COLO829 (cell line): ENCODE data around the gene ATP5F1B.
"Not testable (repeated sequence)": the region's sequence is repeated elsewhere in the genome, so short reads cannot be mapped to it uniquely, and the experiment has no call there.

Experiments used
- DNase-seq: peaks from one replicate; pipeline ENCODE4 v3.0.0; 2012; ENCODE audit warnings: low spot score

Gene ATP5F1B

DNA sequence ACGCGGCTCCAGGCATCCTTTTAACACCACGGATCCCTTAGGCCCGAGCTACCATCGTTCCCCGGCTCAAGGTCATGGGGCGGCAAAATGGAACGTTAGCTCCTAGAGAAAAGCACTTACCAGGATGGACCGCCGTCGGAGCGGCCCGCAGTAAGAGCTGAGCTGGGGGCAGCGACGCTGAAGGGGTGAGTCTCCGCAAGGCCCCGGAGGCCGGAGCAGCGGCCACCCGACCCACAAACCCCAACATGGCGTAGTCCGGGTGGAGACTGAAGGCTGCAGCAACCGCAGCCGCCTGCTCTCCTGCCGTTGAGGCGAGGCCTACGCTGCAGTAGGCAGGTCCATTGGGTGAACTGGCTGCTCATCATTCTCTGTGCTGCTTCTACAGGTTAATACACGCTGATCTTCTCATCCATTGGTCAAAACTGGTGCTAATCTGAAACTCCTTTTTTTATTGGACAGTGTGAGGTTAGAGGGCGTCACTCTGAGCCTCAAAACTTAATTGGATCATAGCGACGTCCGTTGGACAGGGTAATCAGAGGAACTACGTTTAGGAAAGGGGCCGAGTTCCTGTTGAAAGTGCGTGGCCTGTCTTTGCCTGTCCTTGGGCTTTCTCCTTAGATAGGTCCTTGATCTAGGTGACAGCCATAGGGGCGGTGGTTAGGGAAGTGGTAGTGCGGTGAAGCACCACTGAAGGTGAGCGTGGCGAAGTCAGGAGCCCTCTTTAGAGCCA is at the start of gene ATP5F1B:
Gene ATP5F1B (minus strand): TSS at position 268 of the 730 bp plus-strand sequence. CDS start 21 bp downstream, at position 247.
- DNase-seq, result peak; percentile 98

DNA sequence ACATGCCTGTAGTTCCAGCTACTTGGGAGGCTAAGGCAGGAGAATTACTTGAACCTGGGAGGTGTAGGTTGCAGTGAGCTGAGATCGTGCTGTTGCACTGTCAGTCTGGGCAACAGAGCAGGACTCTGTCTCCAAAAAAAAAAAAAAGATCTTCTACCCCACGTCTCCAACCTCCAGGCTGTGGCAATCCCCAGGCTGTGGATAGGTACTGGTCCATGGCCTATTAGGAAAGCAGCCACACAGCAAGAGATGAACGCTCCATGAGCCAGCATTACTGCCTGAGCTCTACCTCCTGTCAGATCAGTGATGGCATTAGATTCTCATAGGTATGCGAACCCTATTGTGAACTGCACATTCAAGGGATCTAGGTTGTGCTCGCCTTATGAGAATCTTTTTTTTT is 48.4 kb upstream of the ATP5F1B start:
- no peak for DNase-seq

DNA sequence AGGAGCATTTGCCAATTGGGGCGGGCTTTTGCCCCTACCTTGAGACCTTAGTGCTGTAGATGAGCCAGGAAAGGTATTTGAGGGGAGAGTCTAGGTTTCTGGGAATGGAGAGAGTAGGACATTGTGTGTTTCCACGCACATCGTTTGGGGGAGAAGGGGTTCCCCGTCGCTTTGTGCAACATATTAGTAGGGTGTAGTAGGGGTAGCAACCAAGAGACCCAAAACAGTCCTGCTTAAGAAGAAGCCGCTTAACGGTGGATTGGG is 43.0 kb upstream of the ATP5F1B start:
- DNase-seq, result no peak

DNA sequence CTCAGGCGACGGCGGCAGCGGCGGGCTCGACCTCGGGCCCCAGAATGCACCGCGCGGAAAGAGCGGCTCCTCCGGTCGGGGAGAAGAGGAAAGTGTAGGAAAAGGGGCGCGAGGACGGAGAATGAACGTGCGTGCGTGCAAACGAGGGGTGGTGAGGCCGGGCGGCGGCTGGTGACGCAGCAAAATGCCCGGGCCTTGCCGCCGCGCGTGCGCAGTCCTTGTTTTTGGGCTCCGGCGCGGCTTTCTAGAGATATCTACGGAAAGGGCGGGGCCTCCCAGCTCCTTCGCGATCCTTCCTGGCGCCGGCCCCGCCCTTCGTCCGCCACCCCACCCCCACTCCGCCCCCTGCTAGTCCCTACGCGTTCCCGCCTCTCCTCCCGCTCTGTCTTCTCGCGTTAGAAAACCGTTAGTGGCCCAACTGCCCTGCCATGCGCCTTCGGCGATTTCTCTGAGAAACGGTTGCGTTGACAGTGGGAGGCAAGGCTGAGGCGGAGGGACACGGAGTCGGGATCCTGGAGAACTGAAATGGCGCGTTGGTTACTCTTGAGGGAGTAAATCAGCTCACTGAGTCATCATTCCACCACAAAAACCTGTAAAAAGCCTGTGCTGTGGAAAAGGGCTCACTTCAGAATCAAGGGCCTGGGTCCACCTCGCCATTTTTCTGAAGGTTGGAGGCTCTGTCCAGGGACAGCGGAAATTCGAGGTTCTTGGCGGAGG is 42.5 kb upstream of the ATP5F1B start, which contains the start of gene PTGES3:
Gene PTGES3 (minus strand): TSS at position 156 of the 717 bp plus-strand sequence. CDS start 285 bp downstream, outside the sequence.
- DNase-seq, result peak; percentile 99

DNA sequence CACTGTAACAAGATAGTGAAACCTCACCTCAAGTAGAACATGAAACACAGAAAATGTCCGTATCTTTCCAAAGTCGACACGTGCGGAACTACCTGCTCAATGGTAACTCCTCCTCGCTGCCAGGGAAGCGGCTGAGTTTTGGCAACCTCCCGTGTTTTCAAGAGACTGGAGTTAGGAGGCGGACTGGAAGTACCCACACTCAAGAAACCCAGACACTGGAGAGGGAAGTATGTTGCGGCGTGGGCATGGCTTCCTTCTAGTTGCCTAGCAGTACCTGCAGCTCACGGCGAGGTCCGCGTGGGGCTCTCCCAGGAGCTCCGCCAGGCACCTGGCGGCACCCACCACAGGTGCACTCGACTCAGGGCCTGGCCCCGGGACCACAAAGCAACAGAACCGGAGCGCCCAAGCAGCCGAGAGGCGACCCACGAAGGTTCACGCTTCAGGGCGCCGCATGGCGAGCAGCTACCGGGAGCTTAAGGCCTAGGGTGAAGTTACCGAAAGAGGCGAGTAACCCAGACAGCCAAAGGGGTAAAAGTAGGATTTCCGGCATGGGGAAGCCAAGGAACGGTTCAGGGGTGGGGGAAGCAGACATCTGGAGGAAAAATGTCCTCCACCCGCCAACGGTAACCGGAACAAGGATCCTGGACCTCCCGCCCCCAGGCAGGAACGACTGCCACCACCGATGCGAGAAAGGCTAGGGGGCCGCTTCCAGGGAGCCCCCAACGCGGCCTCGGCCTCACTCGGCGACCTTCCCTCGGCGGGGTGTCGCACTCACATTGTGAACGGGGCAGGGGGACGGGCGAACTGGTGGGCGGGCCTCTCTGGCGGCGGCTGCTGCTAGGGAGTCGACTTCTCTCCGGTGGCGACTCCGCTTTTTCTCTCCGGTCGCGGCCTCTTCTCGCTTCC is 41.7 kb upstream of the ATP5F1B start:
- DNase-seq, result no peak

DNA sequence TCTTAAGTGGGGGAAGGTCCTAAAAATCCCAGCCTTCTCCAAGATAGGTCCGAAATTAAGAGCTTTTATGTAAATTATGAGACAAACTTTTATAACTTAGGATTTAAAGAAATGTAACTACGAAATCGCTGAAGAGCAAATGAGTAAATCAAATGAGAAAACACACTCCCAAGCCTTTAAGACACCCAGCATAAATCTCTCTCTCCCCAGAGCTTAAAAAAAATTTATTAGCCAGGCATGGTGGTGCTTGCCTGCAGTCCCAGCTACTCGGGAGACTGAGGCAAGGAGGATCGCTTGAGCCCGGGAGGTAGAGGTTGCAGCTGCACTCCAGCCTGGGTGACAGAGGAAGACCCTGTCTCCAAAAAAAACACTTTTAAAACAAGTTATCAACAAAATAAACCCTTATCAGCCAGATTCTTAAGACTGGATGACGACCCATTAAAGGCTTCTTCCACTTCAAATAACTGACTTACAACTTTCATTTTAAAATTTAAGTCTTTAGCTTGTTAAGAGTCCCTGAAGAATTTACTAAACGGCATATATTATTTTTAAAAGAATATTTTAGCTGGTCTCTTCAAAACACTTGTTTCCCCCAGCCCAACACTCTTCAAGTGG is 39.1 kb upstream of the ATP5F1B start:
- no peak for DNase-seq

DNA sequence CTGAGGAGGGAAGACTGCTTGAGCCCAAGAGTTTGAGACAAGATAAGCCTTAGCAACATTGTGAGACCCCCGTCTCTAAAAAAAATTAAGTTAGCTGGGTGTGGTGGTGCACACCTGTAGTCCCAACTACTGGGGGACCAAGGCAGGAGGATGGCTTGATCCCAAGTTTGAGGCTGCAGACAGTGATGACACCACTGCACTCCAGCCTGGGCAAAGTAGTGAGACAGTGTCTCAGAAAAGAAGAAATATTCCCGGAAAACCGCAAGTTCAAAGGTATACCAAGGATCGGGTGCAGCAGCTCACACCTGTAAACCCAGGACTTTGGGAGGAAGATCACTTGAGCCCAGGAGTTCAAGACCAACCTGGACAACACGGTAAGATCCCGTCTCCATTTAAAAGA is 36.5 kb upstream of the ATP5F1B start:
- no peak for DNase-seq

DNA sequence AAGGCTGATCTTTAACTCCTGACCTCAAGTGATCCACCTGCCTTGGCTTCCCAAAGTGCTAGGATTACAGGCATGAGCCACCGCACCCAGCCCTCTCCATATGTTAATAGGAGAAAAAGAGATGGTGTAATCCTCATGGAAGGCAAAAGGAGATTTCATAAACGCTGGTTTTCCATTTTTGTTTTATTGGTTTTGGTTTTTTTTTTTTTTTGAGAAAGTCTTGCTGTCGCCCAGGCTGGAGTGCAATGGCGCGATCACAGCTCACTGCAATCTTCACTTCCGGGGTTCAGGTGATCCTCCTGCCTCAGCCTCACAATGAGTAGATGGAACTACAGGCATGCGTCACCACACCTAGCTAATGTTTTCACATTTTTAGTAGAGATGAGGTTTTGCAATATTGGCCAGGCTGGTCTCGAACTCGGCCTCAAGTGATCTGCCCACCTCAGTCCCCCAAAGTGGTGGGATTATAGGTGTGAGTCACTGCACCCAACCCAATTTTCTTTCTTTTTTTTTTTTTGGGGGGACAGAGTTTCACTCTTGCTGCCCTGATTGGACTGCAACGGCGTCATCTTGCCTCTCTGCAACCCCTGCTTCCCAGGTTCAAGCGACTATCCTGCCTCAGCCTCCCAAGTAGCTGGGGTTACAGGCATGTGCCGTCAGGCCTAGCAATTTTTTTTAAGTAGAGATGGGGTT is 34.2 kb upstream of the ATP5F1B start:
- DNase-seq, result no peak

DNA sequence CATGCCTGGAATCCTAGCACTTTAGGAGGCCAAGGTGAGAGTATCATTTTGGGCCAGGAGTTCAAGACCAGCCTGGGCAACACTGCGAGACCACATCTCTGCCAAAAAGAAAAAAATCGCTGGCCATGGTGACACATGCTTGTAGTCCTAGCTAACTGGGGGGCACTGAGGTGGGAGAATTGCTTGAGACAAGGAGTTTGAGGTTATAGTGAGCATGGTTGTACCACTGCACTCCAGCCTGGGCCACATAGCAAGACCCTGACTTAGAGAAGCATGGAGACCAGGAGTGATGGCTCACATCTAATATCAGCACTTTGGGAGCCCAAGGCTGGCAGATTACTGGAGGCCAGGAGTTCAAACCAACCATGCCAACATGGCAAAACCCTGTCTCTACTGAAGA is 33.1 kb upstream of the ATP5F1B start:
- no peak for DNase-seq

DNA sequence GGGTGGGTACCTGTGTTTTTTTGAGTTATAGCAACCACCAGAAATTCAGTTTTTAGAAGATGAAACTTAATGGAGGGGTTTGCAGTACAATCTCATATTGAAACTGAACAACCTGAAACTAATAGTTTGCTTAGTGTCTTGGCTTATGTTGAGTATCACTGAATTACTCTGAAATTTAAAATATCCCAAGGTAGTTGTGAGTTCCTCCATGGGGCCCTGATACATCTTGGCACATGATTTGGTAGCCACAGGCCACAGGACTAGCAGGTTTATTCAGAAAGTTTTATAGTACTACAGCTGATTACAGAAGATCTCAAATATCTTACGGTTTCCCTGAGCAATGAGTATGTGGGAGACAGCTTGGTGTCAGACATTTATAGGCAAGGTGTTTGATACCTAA is 31.9 kb upstream of the ATP5F1B start:
- no peak for DNase-seq

DNA sequence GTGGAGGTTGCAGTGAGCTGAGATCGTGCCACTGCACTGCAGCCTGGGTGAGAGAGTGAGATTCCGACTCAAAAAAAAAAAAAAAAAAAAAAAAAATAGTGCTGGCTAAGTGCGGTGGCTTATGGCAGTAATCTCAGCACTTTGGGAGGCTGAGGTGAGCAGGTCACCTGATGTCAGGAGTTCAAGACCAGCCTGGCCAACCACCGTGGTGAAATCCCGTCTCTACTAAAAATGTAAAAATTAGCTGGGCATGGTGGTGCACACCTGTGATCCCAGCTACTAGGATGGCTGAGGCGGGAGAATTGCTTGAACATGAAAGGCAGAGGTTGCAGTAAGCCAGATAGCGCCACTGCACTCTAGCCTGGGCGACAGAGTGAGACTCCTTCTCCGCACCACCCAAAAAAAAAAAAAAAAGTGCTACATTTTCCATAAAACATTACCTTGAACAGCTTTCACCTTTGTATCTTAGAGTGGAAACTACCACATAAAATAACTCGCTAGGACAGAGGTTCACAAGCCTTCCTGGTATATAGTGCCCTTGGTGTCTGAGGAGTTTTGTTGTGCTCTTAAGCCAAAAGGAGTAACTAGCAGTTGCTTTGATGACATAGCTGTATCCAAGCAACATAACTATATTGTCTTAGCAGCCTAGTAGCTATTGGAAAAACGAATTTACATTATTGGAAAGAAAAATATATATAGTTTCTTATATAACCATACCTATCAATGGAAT is 31.2 kb upstream of the ATP5F1B start:
- no peak for DNase-seq

DNA sequence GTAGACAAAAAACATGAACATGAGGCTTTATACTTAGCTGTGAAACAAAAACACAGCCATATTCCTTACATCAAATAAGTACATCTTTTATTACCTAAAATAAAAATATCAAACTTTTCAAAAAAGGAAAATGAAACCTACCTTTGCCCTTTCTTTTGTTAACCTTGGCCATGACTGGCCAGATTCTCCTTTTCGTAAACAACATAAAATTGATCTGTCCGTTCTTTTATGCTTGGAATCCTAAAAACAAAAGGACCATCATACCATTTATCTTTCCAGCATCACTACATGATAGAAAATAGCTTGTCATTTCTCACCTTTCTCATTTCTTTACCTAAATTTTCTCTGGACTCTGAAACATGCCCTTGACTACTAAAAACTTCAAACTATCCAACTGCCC is 25.8 kb upstream of the ATP5F1B start:
- DNase-seq, result no peak

DNA sequence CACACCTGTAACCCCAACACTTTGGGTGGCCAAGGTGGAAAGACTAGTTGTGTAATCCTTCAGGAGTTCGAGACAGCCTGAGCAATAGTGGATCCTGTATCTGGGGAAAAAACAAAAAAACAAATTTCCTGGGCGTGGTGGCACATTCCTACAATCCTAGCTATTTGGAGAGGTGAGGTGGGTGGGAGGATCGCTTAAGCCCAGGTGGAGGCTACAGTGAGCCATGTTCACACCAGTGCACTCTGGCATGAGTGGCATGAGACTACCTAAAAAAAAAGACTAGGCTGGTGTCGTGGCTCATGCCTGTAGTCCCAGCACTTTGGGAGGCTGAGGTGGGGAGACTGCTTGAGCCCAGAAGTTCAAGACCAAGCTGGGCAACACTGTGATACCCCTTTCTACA is 25.1 kb upstream of the ATP5F1B start:
- DNase-seq, result no peak

DNA sequence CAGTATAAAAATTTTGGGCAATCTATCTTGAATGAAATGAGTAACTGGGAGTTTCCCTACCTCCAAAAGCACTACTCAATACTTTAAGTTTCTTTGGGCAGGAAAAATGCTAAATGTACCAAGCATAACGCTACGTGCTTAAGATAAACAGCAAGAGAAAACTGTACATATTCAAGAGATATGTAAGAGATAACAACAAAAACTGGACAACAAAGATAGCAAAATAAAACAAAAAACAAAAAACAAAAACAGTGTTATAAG is 22.3 kb upstream of the ATP5F1B start:
- DNase-seq, result no peak

DNA sequence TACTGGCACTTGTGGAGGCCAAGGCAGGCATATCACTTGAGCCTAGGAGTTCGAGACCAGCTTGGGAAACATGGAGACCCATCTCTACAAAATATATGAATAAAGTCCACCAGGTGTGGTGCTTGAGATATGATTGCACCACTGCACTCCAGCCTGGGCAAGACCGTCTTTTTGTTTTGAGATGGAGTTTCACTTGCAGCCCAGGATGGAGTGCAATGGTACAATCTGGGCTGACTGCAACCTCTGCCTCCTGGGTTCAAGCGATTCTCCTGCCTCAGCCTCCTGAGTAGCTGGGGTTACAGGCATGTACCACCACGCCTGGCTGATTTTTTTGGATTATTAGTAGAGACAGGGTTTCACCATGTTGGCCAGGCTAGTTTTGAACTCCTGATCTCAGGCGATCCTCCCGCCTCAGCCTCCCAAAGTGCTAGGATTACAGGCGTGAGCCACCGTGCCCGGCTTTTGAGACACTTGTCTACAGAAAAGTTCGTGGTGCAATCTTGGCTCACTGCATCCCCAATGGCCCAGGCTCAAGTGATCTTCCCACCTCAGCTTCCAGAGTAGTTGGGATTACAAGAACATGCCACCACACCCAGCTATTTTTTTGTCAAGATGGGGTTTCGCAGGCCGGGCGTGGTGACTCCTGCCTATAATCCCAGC is 16.3 kb upstream of the ATP5F1B start:
- no peak for DNase-seq

DNA sequence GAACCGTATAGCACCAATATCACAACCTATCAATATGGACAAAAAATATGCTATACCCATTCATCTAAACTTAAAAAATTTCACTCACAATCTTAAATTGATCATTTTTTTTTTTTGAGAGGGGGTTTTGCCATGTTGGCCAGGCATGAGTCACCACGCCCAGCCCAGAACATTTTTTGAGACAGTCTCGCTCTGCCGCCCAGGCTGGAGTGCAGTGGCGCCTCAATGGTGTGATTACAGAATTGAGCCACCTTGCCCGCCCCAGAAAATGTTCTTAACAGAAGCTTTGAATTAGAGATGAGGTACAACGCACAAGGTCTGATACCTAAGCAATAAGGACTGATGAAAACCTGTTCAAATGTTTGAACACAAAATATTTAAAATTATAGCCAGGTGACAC is 15.8 kb upstream of the ATP5F1B start:
- no peak for DNase-seq

DNA sequence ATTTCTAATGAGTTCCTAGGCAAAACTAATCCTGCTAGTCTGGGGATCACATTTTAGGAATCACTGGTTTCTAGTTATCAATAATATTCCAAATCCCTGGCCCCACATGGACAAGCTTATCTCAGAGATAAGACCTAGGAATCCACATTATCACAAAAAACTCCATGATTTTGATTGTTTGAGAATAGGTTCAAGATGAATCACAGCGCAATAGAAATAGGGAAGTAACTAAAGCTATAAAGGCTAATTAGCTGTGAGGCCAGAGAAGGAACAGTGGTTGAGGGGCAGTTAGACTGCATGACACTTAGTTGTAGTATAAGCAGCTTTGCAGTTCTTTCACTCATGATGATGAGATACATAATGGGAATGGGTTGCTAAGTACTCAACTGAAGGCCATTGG is 13.1 kb upstream of the ATP5F1B start:
- no peak for DNase-seq

DNA sequence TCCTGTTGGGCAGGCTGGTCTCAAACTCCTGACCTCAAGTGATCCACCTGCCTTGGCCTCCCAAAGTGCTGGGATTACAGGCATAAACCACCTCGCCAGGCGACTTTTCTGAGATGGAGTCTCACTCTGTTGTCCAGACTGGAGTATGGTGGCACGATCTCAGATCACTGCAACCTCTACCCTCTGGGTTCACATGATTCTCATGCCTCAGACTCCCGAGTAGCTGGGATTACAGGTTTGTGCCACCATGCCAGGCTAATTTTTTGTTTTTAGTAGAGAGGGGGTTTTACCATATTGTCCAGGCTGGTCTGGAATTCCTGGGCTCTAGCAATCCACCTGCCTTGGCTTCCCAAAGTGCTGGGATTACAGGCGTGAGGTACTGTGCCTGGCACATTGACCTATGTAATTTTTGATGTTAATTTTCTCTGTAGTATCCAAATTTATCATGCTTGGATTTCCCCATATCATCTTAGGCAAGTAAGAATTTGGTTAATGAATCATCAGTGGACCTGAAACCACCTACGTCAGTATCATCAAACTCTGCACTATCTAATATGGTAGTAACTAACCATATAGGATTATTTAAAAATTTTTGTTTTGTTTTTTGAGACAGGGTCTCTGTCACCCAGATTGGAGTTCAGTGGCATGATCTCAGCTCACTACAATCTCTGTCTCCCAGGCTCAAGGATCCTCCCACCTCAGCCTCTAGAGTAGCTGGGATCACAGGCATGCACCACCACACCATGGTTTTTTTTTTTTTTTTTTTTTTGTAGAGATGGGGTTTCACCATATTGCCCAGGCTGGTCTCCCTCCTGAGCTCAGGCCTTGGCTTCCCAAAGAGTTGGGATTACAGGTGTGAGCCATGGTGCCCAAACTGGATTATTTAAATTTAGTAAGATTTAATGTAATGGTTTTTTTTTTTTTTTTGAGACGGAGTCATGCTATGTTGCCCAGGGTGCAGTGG is 11.9 kb upstream of the ATP5F1B start:
- no peak for DNase-seq

DNA sequence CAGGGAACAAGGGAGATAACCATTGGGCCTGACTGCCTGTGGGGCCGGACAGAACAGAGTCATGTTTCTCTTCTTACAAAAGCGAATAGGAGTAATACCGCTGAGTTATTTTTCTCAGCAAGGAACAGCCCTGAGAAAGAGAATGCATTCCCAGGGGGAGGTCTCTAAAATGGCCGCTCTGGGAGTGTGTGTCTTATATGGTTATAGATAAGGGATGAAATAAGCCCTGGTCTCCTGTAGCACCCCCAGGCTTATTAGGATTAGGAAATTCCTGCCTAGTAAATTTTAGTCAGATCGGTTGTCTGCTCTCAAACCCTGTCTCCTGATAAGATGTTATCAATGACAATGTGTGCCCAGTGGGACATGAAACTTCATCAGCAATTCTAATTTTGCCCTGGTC is 8.0 kb upstream of the ATP5F1B start:
- not testable (repeated sequence) for DNase-seq

DNA sequence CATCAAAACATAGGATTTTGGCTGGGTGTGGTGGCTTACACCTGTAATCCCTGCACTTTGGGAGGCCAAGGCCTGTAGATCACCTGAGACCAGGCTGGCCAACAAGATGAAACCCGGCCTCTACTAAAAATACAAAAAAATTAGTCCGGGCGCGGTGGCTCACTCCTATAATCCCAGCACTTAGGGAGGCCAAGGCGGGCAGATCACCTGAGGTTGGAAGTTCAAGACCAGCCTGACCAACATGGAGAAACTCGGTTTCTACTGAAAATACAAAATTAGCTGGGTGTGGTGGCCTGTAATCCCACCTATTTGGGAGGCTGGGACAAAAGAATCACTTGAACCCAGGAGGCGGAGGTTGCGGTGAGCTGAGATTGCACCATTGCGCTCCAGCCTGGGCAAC is 2.2 kb upstream of the ATP5F1B start:
- not testable (repeated sequence) for DNase-seq
